IPS-NIHi11 (cell line): ENCODE measurements around the gene TDRD3.
A peak's percentile ranks its signal among the peaks of the same experiment; 100 is the strongest.
"Not testable (repeated sequence)": the region's sequence is repeated elsewhere in the genome, so short reads cannot be mapped to it uniquely, and the experiment has no call there.

Source experiments
- DNase-seq: peaks from one replicate; pipeline ENCODE4 v3.0.0; 2012; ENCODE audit warnings: mixed read lengths, low spot score

Gene TDRD3

DNA sequence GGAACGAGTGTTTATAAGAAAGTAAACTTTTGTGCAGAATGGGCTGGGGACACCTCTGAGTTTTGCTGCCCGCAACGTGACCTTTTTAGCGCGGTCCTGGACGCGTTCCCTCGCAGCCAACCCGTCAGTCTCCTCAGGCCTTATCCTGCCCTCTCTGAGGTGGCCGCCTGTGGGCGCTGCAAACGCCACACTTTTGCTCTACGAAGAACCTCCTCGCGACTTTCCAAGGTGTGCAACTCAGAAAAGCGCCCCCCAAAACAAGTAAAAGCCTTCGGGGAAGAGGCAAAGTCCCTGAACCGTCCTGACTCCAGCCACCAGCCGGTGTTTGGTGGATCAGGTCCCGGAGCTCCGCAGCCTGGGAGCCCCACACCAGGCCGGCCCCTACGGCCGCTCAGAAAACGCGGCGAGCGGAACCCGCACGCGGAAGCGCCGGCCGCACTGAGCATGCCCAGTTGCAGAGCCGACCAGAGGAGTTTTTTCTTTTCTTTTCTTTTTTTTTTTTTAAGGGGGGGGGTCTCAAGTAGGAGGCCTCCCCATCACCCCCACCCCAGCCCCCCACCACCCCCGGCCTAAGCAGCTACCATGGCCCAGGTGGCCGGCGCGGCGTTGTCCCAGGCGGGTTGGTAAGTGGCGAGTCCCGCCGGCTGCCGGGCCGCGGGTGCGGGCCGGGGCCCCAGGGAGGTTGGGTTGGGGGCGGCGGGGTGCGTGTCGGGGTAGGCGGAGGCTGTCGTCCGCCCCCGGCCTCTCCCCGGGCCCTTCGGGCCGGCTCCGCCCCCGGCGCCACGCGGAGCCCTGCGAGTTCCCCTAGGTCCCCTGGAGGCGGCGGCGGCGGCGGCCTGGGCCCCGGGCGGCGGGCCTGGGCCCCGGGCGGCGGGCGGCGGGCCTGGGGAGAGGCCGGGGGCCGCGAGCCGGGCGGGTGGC is at the start of gene TDRD3:
TDRD3 (plus strand) TSS at position 438 of the 921 bp plus-strand sequence; CDS start at position 583, 145 bp downstream.
- DNase-seq, result peak; percentile 84

- DNase-seq, result no peak
Measured at GRCh38 chr13:60347690-60348089, 49.3 kb upstream of the TDRD3 start.

DNA sequence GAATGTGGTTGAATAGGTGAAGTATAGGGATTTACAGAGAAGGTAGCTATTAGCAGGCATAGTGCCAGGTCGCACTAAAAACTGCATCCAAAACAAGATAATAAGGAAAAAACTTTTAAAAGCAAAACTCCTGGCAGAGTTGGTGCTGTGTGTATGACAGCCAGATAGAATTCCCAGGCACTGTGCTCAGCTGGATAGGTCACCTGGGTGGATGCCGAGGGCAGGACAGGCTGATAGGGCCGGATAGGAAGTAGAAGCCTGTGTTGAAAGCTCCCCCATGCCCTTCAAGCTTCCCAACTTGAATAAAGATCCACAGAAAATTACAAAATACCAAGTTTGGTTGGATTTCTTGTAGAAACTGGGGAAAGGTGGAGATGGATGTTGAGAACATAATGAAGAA is 48.9 kb upstream of the TDRD3 start:
- DNase-seq, result no peak

GRCh38 chr13:60351326-60351725 is 45.7 kb upstream of the TDRD3 start:
- DNase-seq, result peak; percentile 30

DNA sequence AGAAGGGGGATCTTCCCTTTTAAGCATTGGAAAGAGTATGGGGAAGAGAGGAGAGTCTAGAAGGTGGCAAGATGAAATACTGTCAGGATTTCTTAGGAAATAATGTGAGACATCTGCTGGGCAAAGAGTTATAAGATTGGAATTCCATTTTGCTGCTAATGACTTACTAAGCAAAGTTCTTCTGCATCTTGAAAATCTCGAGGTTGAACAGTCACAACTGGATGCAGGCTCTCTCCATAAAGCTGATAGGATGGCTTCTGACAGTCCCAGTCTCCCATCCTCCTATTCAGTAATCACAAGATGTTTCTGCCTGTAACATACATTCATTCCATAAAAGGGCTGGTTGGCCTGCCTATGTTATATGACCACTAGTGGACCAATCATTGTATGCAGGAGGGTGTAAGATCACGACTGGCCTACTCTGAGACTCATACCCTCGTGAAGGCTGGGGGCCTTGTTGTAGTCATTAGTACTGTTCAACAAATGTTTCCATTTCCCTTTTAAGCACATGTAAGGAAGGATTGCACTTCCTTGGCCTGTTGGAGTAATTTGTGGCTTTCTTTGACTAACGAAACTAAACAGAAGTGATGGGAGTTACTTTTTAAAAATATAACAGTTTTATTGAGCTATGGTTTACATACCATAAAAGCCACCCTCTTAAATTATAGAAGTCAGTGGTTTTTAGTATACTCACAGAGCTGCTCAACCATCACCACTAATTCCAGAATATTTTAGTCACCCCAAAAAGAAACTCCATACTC is 45.0 kb upstream of the TDRD3 start:
- DNase-seq, result no peak

- no peak for DNase-seq
Measured at GRCh38 chr13:60352644-60353043, 44.4 kb upstream of the TDRD3 start.

DNA sequence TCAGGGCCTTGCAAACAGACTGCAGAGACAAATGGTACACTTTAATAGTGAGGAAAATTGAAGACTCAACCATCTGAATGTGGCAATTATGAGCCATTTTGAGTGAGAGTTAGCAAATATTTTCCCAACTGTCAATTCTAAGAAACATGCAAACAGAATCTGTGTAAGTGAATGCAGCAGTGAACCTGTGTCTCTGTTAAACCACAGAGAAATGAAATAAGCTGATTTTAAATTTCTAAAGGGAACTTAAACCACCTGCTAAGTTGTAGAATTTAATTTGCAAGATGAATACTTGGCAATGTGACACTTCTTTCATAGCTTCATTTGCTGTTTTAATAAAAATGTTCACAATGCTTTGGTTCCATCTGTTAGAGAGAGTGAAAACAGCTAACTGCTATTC is 42.0 kb upstream of the TDRD3 start:
- no peak for DNase-seq

GRCh38 chr13:60356970-60357369 is 40.0 kb upstream of the TDRD3 start:
- no peak for DNase-seq

GRCh38 chr13:60358453-60358852 is 38.6 kb upstream of the TDRD3 start:
- no peak for DNase-seq

DNA sequence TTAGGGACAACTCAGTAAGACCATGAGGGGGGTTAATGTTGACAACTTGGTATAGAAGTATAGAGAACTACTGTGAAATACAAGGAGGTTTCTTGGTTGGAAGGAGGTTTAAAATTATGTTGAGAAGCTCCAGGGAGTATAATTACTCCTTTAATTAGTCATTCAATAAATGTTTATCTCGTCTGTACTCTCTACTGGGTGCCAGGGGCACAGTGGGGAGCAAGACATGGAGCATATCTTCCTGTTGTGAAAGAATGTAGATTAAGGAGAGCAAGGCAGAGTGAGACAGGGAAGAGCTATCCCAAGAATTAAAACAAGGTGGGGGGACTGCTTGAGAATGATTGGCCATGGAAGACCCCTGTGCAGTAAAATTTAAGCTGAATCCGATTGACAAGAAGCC is 33.7 kb upstream of the TDRD3 start:
- no peak for DNase-seq

DNA sequence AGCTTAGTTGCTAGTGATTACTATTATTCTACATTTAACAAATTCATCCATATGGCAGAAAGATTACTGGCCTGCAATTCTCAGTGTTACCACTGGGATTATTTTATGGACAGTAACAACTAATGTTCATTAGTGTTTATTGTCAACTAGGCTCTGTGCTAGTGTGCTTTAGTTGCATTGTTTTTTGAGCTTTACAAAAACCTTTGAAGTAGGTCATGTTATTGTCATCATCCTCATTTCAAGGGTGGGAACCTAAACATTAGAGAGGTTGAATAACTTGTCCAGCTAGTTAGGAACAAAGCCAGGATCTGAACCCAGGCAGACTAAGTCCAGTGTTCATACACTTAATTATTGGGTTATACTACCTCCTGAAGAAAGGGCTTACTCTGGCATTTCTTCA is 27.8 kb upstream of the TDRD3 start:
- DNase-seq, result peak; percentile 17

DNA sequence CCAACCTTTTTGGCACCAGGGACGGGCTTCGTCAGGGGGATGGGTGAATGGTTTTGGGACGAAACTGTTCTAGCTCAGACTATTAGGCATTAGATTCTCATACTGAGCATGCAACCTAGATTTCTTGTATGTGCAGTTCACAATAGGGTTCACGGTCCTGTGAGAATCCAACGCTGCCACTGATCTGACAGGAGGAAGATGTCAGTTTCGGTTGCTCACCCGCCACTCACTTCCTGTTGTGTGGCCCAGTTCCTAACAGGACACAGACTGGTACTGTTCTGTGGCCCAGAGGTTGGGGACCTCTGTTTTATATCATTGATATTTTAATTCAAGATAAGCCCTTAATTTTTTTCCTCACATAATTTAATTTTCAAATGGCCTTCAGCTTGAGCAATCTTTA is 26.7 kb upstream of the TDRD3 start:
- DNase-seq, result no peak

GRCh38 chr13:60372141-60372540 is 24.9 kb upstream of the TDRD3 start:
- DNase-seq, result no peak

DNA sequence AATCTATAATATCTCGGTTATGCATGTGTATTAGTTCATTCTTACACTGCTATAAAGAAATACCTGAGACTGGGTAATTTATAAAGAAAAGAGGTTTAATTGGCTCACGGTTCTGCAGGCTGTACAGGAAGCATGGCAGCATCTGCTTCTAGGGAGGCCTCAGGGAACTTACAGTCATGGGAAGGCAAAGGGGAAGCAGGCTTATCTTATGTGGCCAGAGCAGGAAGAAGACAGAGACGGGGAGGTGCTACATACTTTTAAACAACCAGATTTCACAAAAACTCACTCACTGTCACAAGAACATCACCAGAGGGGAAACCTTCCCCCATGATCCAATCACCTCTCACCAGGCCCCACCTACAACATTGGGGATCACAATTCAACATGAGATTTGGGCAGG is 17.7 kb upstream of the TDRD3 start:
- DNase-seq, result not testable (repeated sequence)

DNA sequence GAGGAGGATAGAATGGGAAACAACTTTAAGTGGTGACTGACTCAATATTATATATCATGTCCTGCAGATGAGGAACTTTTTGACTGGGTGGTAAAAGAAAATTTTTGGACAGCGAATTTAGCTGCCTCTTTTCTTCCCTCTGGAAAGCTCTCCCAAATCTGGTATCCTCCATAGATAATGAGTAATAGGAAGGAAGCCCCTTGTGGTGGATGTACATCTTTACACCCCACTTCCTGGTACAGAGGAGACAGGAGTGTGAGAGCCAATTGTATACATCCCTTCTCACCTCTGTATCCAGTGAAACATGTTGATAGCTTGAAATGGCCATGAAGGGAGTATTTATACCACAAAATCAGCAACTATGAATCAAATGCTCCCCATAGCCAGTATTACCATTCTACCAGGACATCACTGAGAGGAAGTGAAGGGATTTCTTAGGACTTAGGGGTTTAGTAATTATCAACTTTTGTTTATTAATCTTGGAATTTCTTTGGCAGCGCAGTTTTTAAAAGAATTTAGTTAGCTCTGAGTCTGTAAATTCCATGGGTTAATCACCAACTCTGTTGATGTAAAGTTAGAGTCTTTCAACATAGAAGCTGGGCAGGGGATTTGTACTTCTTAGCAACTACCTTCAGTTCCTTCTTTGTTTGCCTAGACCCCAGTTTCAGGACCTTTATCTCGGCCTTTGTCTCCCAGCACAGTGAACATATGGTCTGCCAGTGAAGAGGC is 17.0 kb upstream of the TDRD3 start:
- DNase-seq, result peak; percentile 17

DNA sequence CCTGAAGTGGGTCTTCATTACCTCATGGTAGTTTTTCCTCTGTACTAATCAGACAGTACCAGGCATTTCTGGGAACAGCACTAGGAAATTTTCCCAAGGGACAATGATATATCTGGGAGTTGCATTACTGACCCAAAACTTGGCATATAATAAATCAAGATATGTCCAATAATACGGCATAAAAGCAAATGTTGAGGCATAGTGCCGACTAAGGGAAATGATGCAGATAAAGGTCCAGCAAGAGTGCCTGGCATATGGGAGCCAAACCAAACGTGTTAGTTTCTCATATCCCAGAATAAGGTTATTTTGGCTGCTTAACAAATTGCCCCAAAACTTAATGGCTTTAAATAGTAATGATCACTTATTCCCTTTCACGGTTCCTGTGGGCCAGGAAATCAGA is 12.1 kb upstream of the TDRD3 start:
- no peak for DNase-seq

GRCh38 chr13:60386250-60386649 is 10.8 kb upstream of the TDRD3 start:
- no peak for DNase-seq

DNA sequence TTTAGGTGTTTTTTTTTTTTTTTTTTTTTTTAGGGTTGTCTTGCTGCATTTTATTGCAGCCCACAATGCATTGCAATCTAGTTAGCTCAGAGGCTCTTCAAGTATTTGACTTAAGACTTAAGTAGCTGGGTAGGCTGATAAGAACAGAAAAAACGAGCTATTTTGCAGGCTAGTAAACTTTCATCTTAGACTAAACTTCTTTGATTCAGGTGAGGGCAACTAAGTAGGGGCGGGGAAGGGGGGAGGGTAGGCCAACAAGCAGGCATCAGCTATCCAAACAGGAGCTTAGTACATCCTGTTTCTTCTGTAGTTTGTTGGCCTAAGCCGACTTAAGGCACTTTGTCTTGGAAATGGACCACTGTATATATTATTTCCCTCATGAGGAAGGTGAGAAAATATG is 4.9 kb upstream of the TDRD3 start:
- no peak for DNase-seq

DNA sequence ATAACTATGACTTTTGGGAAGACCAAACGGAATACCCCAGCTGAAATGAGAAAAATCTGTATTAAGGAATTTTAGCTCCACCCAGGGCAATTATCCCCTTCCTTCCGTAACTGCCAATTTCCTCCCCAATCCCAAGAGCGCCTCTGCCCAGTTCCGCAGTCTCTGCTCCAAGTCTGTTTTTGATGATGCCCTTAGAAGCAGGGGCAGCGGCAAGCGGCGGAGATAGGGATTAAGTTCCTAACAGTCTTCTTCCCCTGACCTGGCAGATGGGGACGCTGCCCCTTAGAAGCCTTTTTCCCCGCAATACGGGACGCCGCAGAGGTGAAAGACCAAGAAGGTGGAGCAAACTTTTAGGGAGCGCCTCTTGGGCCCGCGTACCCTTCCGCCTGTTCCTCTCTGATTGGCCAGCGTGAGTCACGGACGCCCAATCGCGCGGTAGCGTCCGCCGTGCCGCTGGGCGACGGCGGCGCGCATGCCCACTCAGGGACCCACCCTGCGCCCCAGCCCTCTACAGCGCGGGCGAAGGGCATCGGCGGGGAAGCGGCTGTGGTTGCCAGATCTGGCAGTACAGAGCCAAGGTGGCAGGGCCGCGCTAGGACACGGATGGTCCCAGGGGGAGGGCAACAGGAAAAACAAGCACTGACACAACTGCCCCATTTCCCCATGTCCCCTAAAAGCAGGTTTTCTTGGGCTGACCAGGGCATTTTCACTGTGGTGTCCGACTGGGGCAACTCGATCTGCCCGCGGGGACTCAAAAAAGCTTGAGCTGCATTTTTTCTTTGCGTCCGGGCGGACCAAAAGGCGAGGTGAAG is 843 bp upstream of the TDRD3 start:
- peak; percentile 93 for DNase-seq

DNA sequence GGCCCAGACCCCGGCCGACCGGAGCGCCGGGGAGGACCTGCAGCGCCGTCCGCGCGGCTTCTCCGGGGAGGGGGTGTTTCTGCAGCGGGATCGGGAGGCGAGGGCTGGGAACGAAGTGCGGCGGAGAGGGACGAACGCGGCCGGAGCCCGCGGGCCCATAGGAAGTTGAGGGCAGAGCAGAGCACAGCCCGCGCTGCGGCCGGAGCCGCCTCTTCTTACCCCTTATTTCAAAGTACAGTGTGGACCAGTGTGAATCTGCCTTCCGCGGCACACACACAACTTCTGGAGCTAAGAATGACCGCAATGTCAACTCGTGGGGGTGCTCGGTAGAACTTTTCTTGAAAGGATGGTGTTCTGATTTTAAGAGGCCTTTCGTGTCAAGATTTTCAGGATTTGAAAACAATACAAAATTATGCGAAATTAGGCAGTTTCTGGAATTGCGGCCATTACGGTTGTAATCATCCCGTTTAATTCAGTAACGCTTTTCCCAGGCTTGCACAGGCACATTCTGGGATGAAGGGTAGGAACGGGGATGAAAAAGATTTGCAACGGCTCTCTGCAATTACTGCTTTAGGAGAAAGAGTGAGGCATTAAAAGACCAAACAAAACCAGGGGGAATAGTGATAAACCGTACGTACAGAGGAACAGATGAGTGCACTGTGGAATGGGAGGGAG is 821 bp downstream of the TDRD3 start:
- DNase-seq, result no peak

GRCh38 chr13:60398379-60398891 is 1.4 kb downstream of the TDRD3 start:
- no peak for DNase-seq
